GM21529 (cell line): ENCODE results near the gene ZNF486.
"Not testable (repeated sequence)": the region's sequence is repeated elsewhere in the genome, so short reads cannot be mapped to it uniquely, and the experiment has no call there.

ENCODE experiments used
- ATAC-seq: cut with Tn5 transposase; IDR thresholded peaks from one replicate; pipeline ENCODE4 v1.9.1; 2021; ENCODE audit not compliant: unreplicated experiment

The ZNF486 gene

DNA sequence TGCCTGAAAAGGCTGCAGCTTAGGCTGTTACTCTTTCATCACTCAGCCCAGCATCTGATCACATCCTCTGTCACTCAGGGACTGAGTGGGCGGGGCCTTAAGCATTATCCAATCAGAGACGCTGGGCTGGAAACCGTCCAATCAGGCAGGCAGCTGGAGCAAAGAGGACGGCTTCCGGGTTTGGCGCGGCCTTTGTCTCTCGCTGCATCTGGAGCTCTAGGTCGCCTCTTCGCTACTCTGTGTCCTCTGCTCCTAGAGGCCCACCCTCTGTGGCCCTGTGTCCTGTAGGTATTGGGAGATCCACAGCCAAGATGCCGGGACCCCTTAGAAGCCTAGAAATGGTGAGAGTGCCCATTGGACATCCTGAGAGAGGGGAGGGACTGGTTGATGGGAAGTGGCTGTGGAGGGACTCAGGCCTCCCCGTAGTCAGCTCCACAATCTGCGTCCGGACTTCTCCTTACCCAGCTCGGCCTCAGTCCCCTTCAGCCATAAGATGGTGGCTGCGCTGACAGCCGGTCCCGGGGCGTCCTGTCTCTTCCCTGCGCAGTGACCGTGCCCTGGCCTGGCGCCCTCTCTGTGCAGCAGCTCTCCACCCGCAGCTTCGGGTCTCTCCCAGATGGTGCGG is at the start of gene ZNF486:
ZNF486 (plus strand) TSS at position 195 of the 625 bp plus-strand sequence; CDS start at position 312, 117 bp downstream.
- ATAC-seq = peak; percentile 74

GRCh38 chr19:20118064-20118839 is 48.8 kb upstream of the ZNF486 start:
- not testable (repeated sequence) for ATAC-seq

- no peak for ATAC-seq
Measured at GRCh38 chr19:20124879-20125278, 42.1 kb upstream of the ZNF486 start.

- not testable (repeated sequence) for ATAC-seq
Measured at GRCh38 chr19:20132933-20133332, 34.1 kb upstream of the ZNF486 start.

- ATAC-seq = not testable (repeated sequence)
Measured at GRCh38 chr19:20137714-20138113, 29.3 kb upstream of the ZNF486 start.

DNA sequence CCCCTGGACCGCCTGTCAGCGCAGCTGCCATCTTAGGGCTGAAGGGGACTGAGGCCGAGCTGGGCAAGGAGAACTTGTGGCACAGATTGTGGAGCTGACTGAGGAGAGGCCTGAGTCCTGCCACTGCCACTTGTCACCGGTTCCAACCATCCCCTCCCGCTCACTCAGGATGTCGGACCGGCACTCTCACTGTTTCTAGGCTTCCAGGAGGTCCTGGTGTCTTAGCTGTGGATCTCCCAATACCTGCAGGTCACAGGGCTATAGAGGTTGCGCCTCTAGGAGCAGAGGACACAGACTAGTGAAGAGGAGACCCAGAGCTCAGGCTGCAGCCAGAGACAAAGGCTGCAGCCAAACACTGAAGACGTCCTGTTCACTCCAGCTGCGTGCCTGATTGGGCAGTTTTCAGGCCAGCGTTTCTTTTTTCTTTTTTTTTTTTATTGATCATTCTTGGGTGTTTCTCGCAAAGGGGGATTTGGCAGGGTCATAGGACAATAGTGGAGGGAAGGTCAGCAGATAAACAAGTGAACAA is 15.3 kb upstream of the ZNF486 start:
- ATAC-seq = no peak

DNA sequence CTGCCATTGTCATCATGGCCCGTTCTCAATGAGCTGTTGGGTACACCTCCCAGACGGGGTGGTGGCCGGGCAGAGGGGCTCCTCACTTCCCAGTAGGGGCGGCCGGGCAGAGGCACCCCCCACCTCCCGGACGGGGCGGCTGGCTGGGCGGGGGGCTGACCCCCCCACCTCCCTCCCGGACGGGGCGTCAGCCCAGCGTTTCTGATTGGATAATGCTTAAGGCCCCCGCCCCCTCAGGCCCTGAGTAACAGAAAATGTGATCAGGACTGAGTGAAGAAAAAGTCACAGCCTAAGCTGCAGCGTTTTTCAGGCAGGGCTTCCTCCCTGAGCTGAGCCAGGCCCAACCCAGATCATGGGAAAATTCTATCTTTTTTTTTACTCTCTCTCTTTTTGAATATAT is 14.5 kb upstream of the ZNF486 start:
- ATAC-seq = not testable (repeated sequence)

- no peak for ATAC-seq
Measured at GRCh38 chr19:20153281-20153680, 13.7 kb upstream of the ZNF486 start.

DNA sequence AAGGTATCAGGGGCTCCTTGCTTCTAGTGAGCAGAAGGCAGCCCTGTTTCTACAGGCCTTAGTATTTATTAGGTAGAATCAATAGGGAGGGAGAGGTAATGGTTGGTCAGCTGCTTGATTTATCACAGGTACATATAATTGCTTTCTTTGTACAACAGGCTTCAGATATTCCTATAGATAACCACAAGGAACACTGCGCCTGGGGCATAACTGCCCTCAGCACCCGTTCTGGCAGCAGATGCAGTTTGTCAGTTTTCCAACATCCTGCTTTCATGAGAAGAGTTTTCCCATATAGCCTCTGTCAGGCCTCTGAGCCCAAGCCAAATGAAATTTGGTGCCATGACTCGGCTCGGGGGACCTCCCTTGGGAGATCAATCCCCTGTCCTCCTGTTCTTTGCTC is 12.4 kb upstream of the ZNF486 start:
- no peak for ATAC-seq

DNA sequence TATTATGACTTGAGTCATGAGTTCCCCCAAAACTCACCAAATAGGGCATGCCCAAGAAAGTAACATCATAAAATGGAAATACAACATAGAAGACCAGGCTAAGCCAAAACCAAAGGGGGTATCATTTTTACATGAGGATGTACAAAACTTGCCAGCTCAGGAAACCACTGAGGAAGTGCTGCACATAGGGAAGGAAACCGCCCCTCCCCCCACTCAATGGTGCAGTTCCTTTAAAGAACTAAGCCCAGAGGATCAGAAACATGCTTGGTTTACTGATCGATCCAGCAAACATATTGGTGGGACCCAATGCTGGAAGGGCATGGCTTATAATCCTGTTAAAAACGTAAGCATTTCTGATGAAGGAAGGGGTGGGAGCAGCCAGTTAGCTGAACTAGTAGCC is 4.2 kb upstream of the ZNF486 start:
- ATAC-seq = no peak

GRCh38 chr19:20164456-20164855 is 2.6 kb upstream of the ZNF486 start:
- no peak for ATAC-seq

- no peak for ATAC-seq
Measured at GRCh38 chr19:20165971-20166592, 932 bp upstream of the ZNF486 start.

DNA sequence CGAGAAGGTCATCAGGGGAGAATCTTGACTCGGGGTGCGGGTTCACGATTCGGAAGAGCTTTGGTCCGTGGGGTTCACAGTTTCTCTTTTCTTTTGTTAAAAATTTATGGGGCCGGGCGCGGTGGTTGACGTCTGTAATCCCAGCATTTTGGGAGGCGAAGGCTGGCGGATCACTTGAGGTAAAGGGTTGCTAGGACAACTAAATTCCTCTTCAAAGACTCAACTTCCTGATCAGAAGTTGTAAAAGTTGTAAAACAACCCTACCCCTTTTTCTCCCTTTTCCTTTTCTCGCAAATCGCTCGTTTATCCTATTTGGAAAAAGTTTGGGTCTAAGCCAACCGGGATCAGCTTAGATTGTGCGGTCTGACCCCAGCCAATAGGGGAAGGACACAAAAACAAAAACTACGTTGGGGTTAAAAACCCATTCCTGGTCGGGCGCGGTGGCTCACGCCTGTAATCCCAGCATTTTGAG is 673 bp downstream of the ZNF486 start:
- no peak for ATAC-seq

- ATAC-seq = no peak
Measured at GRCh38 chr19:20171285-20171684, 4.3 kb downstream of the ZNF486 start.

GRCh38 chr19:20175848-20176247 is 8.8 kb downstream of the ZNF486 start:
- ATAC-seq = not testable (repeated sequence)

- not testable (repeated sequence) for ATAC-seq
Measured at GRCh38 chr19:20179956-20180355, 12.9 kb downstream of the ZNF486 start.

GRCh38 chr19:20182222-20182785 is 15.3 kb downstream of the ZNF486 start:
- ATAC-seq = no peak

- ATAC-seq = no peak
Measured at GRCh38 chr19:20186174-20186573, 19.2 kb downstream of the ZNF486 start.

DNA sequence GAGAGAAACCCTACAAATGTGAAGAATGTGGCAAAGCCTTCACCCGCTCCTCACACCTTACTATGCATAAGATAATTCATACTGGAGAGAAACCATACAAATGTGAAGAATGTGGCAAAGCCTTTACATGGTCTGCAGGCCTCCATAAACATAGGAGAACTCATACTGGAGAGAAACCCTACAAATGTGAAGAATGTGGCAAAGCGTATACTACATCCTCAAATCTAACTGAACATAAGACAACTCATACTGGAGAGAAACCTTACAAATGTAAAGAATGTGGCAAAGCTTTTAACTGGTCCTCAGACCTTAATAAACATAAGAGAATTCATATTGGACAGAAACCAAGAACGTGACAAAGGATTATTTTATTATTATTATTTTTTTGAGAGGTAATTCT is 30.7 kb downstream of the ZNF486 start:
- no peak for ATAC-seq

- no peak for ATAC-seq
Measured at GRCh38 chr19:20209051-20209450, 42.0 kb downstream of the ZNF486 start.

DNA sequence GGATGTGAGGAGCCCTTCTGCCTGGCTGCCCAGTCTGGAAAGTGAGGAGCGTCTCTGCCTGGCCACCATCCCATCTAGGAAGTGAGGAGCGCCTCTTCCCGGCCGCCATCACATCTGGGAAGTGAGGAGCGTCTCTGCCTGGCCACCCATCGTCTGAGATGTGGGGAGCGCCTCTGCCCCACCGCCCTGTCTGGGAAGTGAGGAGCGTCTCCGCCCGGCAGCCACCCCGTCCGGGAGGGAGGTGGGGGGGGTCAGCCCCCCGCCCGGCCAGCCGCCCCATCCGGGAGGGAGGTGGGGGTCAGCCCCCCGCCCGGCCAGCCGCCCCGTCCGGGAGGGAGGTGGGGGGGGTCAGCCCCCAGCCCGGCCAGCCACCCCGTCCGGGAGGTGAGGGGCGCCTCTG is 47.4 kb downstream of the ZNF486 start:
- not testable (repeated sequence) for ATAC-seq
